Measurements from ENCODE around the gene STAT6.

DNA sequence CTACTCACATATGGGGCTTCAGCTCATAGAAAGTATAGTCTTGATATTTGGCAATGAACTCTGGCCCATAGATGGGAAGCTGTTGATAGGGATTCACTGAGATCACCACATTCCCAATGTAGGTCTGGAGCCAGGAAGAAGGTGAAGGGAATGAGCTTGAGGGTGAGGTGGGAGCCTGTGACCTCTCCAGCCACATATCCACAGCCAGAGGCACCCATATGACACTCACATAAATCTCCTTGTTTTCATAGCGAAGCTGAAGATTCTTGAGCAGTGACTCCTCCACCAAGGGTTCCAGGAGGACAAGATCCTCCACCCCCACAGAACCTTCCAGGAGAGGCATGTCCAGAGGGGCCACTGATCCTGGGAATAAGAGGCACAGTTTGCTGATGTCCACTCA is 63.2 kb downstream of the STAT6 start:
- TF ChIP-seq, protein P1, sequence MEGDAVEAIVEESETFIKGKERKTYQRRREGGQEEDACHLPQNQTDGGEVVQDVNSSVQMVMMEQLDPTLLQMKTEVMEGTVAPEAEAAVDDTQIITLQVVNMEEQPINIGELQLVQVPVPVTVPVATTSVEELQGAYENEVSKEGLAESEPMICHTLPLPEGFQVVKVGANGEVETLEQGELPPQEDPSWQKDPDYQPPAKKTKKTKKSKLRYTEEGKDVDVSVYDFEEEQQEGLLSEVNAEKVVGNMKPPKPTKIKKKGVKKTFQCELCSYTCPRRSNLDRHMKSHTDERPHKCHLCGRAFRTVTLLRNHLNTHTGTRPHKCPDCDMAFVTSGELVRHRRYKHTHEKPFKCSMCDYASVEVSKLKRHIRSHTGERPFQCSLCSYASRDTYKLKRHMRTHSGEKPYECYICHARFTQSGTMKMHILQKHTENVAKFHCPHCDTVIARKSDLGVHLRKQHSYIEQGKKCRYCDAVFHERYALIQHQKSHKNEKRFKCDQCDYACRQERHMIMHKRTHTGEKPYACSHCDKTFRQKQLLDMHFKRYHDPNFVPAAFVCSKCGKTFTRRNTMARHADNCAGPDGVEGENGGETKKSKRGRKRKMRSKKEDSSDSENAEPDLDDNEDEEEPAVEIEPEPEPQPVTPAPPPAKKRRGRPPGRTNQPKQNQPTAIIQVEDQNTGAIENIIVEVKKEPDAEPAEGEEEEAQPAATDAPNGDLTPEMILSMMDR (optimal IDR thresholded peaks at IDR 0.05 in 1 of 3, IDR thresholded peaks at IDR 0.05 in 1 of 3, conservative IDR thresholded peaks at IDR 0.05 in 1 of 3; ENCODE audit: extremely low read depth in 1 of 3, insufficient read depth in 2 of 3, low read length in 3 of 3), result no peak
- no peak for TF ChIP-seq EZH2 (IDR thresholded peaks at IDR 0.05; ENCODE audit: low read length)

Data from keratinocyte (primary cell).